CD4-positive, alpha-beta T cell treated with Interleukin-6 at 100 ng/mL for 8 hours (primary cell): Measurements from ENCODE around the gene CCNY.
"Not testable (repeated sequence)": the region's sequence is repeated elsewhere in the genome, so short reads cannot be mapped to it uniquely, and the experiment has no call there.

Source experiments
- DNase-seq: peaks from one replicate; pipeline ENCODE4 v3.0.0-alpha.2; 2020; ENCODE audit warnings: mixed read lengths, low spot score

The CCNY gene

GRCh38 chr10:35406003-35406630 is 69.8 kb downstream of the CCNY start:
- not testable (repeated sequence) for DNase-seq

- not testable (repeated sequence) for DNase-seq
Observed at GRCh38 chr10:35407696-35408095, 71.4 kb downstream of the CCNY start.

DNA sequence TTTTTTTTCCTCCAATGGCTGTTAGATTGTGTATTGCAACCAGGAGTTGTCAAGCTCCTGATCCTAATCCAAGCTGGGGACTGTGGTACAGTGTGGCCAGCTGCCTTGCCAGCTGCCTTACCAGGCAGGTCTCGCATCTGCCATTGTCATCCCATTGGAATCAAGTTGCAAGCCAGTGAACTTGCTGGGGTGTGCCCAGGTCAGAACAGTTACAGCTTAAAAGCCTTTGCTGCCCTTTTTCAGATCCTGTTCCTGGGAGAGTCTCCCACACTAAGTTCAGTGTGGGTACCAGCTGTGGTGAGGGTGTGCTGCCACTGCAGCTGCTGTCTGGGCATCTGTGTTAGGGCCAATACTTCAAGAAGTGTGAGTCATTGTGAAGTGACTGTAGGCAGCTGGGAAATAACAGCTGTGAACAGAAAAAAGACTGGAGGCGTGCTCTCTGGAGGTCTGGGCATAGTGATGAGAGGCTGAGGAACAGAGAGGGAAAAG is 72.8 kb downstream of the CCNY start:
- no peak for DNase-seq

DNA sequence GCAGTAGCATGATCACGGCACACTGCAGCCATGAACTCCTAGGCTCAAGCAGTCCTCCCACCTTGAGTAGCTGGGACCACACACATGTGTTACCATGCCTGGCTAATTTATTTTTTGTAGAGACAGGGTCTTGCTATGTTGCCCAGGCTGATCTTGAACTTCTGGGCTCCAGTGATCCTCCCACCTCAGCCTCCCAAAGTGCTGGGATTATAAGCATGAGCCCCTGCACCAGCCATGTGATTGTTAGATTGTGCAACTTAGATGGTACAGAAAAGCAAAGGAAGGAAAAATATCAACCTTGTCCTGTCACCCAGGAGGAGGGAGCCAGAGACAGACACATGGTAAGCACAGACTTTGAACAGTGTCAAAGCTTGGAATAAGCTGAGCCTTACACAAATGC is 73.5 kb downstream of the CCNY start:
- DNase-seq, result no peak

- no peak for DNase-seq
Observed at GRCh38 chr10:35412003-35412723, 75.9 kb downstream of the CCNY start.

DNA sequence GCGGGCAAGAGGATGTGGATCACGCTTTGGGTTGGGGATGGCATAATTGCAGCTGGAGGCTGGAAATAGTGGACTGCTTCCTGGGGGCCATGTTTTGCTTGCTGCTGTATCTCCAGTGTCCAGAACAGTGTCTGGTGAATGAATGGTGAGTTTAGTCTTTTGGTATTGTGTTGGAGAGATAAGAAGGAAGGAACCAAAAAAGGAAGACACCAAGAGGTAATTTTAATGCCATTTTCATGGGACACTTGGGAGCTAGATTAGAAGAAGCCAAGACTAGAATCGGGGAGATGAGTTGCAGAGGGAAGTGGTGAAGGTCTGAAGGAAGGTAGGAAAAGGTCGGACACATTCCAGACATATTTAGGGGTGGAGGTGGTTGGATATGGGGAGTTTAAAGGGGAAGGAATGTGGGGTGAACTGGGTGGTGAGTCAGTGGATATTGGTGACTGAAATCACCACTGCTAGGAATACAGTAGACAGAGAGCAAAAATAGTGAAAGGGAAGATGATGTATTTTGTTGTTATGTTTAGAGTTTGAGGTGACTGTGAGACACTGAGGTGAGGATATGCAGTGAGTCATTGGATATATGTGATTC is 76.7 kb downstream of the CCNY start:
- DNase-seq, result no peak

DNA sequence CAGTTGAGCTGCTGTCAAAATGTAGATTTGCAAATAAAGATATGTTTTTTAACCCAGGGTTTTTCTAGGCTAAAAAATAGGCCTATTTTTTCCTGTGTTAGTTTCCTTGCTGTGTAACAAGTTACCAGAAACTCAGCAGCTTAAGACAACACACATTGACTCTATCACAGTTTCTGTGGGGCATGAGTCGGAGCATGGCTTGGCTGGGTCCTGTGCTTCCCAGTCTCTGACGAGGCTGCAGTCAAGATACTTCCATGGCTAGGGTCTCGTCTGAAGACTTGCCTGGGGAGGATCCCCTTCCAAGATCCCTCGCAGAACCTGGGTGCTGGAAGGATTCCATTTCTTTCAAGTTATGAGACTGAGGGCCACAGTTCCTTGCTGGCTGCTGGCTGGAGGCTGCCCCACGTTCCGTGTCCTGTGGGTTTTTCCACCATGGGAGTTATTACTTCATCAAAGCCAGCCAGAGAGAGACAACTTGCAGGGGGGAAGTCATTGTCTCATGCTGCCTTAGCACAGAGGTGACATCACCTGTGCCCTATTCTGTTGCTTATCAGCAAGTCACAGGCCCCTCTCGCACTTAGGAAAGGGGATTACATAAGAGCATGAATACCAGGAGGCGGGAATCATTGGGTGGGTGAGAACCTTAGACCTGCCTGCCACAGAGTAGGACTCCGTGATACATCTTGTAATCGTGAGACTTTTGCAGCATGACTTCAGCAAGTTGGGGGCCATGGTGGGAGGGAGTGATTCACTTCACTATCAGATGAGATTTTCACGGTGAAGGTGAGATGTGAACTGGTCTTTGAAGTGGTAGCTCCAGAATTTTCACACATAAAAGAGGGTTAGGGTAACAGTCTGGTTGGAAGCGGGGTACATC is 77.9 kb downstream of the CCNY start:
- DNase-seq, result no peak

- DNase-seq, result no peak
Observed at GRCh38 chr10:35415505-35415904, 79.2 kb downstream of the CCNY start.

DNA sequence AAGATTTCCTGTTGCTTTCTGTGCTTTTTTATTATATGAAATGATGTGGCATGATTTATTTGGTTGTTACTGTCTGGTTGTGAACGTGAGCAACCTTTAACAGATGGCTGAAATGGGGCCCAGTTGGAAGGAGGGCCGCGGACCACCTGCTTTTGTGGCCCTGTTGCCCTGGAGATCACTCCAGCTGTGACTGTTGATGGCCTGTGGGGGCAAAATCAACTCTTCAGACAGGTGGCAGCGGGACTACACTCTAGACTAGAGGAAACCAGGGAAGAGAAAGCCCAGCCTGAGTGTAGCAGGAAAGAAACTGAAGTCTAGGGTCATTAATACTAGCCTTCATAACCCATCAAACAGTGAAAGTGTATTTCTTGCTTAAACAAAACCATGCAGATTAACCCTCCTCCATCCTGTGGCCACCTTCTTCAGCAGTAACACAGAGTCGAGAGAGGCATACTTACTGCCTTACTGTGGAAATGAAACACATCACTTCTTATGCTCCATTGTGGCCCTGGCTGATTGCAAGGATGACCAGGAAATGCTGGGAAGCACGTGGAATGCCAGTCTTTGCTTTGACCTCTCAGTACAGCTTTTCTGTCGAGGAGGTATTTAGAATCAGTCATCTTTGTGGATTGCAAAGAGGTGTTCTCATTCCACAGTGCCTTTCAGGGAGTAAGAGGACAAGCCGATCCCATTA is 80.5 kb downstream of the CCNY start:
- DNase-seq, result no peak

- DNase-seq, result no peak
Observed at GRCh38 chr10:35417313-35417625, 81.0 kb downstream of the CCNY start.

- no peak for DNase-seq
Observed at GRCh38 chr10:35417795-35418194, 81.5 kb downstream of the CCNY start.

DNA sequence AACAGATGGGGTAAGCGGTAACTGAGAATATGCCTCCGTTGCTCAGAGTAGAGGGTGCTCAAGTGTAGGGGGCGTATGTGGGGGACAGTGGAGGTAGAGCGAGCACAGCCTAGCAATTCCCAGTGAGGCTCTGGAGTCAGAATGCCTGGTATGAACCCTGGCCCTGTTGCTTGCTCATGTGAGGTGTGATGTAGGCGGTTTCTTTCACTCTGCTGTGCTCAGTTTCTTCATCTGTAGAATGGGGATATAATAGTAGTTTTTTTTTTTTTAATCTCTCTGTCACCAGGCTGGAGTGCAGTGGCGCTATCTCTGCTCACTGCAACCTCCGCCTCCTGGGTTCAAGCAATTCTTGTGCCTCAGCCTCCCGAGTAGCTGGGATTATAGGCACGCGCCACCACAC is 82.3 kb downstream of the CCNY start:
- DNase-seq, result not testable (repeated sequence)

GRCh38 chr10:35420044-35420443 is 83.7 kb downstream of the CCNY start:
- DNase-seq, result no peak

DNA sequence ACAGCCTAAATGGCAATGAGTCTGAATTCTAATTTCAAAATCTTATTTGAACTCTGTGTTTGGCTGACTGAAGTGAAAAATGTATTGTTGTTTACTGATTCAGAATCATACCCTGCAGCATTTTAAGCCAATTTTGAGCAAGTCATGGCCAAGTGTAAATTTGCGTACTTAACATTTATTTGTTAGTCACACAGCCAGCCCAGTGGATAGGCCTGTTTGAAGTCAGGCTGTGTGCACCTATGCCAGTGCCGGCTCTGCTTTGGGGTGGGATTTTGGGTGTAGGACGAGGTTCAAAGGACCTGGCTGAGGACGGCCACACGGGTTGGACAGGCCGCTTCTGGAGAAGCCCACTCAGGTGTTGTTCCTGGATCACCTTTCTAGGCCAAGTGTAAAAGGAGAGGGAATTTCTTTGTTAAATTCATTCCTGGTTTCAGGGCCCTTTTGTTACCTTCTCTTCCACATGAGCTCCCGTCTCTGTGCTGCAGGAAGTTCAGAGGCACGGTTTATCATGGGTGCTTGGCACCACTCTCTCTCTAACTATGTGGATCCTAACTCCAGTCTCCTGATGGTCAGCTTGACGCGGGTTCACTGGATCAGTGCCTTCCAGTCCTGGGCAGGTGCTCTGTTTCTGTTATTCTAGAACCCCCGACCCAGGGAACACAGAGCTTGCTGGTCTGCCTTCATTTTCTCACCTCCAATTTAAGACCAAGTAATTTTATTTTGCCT is 84.7 kb downstream of the CCNY start:
- no peak for DNase-seq

DNA sequence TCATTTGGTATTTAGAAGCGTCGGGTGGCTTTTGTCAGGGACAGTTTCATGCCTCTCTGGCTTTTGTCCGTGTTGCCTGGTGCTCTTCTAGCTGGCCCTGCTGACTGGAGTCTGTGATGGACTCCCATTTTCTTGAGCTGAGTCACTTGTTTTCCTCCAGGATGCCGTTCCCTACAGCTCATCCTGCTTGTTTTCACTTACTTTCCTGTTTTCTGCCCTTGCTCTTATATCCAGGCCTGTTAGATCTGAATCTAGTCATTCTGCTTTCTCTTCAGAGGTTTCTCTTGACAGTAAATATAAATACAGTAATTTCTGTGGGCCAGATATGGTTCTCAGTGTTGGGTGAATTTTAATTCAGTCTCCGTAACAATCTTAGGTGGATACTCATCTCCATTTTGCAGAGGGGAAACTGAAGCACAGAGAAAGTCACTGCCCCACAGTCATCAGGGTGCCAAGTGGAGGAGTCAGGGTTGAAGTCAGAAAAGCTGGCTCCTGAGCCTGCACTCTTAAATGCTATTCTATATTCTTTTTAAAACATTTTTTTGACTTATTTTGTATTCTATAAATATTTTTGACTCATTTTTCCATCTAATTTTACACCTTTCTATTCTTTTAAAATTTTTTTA is 85.4 kb downstream of the CCNY start:
- no peak for DNase-seq

- no peak for DNase-seq
Observed at GRCh38 chr10:35422228-35422627, 85.9 kb downstream of the CCNY start.

- DNase-seq, result no peak
Observed at GRCh38 chr10:35423505-35424306, 87.4 kb downstream of the CCNY start.

GRCh38 chr10:35424680-35425285 is 88.5 kb downstream of the CCNY start:
- no peak for DNase-seq

GRCh38 chr10:35425595-35425994 is 89.3 kb downstream of the CCNY start:
- no peak for DNase-seq
